Right lobe of liver (tissue), 6 donors: ENCODE results near the gene PKIB. TPM values are rescaled to one million over a fixed set of nuclear protein-coding genes. Genes with fewer than 3 reads are reported as not detected.
A peak's percentile ranks its signal among the peaks of the same experiment; 100 is the strongest.

ENCODE experiments used
- ATAC-seq, 4 donors: fragments of 200-7000 bp; cut with Tn5 transposase; one replicate each; pipeline ENCODE4 v1.9.1; 2020; ENCODE audit warnings: mild to moderate bottlenecking in 4 of 4, moderate library complexity in 4 of 4
- DNase-seq, 3 donors: peaks; one replicate each; pipeline ENCODE4 v3.0.0-alpha.2; 2020
- H3K27ac ChIP-seq, 3 donors: fragments of 200-600 bp; one replicate each; pipeline ENCODE4 v1.8.0; 2022
- H3K27me3 ChIP-seq, 2 donors: fragments of 200-600 bp; one replicate each; pipeline ENCODE4 v1.8.0; 2022
- H3K36me3 ChIP-seq, 4 donors: fragments of 200-600 bp; sonication (generic) in 1 of 4; one replicate each; pipeline versions ENCODE4 v1.5.1 to v1.8.0; 2017 to 2022; ENCODE audit warnings: control low read depth in 1 of 4
- H3K4me1 ChIP-seq, 4 donors: fragments of 200-600 bp; sonication (generic) in 1 of 4; one replicate each; pipeline versions ENCODE4 v1.5.1 to v1.8.0; 2017 to 2022; ENCODE audit warnings: control low read depth in 1 of 4
- H3K4me3 ChIP-seq, 3 donors: fragments of 200-600 bp; one replicate each; pipeline ENCODE4 v1.8.0; 2022
- H3K9me3 ChIP-seq, 4 donors: fragments of 200-600 bp; sonication (generic) in 1 of 4; one replicate each; pipeline versions ENCODE4 v1.5.1 to v1.8.0; 2017 to 2022; ENCODE audit warnings: control low read depth in 1 of 4
- POLR2A ChIP-seq: fragments of 450-650 bp; IDR thresholded peaks from one replicate; pipeline ENCODE4 v1.6.1; 2017; ENCODE audit warnings: antibody characterized with exemption, mild to moderate bottlenecking
- WGBS: methylation state at CpG from one replicate; pipeline ENCODE4 v1.1.6; 2018; ENCODE audit warnings: low coverage, low lambda C conversion rate; ENCODE audit not compliant: insufficient coverage; ENCODE audit errors: missing lambda C conversion rate; 5-methylcytosine and 5-hydroxymethylcytosine counted together
- intact Hi-C, 2 donors: fragments of 100-400 bp; cut with DNase I; formaldehyde crosslinking; loops; one replicate each; pipeline versions ENCODE4 v1.11.2 to v1.14.1; 2022
- total RNA-seq, 6 experiments: library from RNA; depleted of rRNA in 2 of 6; stranded (reverse); fragments of >200 nt in 2 of 6; fragmentation: NEBNext Ultra II Directional in 3 of 6; extraction: Animal tissue kit (Norgen Biotek cat#: 25700) in 3 of 6; gene quantifications; one replicate each; pipeline versions ENCODE4 v1.1.0 to v1.2.4, GENCODE V29; 2016 to 2023
- TF ChIP-seq, protein P1 (sequence below), 4 donors: fragments of 200-600 bp in 3 of 4; fragments of 450-650 bp in 1 of 4; IDR thresholded peaks; one replicate each; pipeline versions ENCODE4 v1.5.1 to v1.8.0; 2016 to 2022; ENCODE audit warnings: antibody characterized with exemption in 4 of 4, mild to moderate bottlenecking in 2 of 4
- donor health status: DM: no; HTN: yes; CAD: no.
- donor health status: DM: no; HTN: no; CAD: no.
- donor health status: DM: no; HTN: no; CAD: no.
- donor health status: DM: no; HTN: yes; CAD: no.
- donor health status: DM: no; HTN: yes; CAD: no.

PKIB gene
- total RNA-seq, 6 experiments from 2014 or later, result 2.4 to 12.1 (median 4.1) TPM

GRCh38 chr6:122604676-122605075, 5.5 kb upstream of the PKIB start:
- intact Hi-C loops, result no loop called here
- Histone ChIP-seq H3K27me3 (no peaks in the 10 kb centered on the region), H3K27ac (no peak overlapping the region), H3K4me3 (no peak overlapping the region), H3K9me3 (no peaks in the 10 kb centered on the region), H3K36me3 (no peaks in the 10 kb centered on the region), H3K4me1 (peaks cover 0 to 3% (median 0%) of the 10 kb centered on the region in 4 donors)
- no peak for DNase-seq
- no peak for TF ChIP-seq POLR2A
- TF ChIP-seq, protein P1, sequence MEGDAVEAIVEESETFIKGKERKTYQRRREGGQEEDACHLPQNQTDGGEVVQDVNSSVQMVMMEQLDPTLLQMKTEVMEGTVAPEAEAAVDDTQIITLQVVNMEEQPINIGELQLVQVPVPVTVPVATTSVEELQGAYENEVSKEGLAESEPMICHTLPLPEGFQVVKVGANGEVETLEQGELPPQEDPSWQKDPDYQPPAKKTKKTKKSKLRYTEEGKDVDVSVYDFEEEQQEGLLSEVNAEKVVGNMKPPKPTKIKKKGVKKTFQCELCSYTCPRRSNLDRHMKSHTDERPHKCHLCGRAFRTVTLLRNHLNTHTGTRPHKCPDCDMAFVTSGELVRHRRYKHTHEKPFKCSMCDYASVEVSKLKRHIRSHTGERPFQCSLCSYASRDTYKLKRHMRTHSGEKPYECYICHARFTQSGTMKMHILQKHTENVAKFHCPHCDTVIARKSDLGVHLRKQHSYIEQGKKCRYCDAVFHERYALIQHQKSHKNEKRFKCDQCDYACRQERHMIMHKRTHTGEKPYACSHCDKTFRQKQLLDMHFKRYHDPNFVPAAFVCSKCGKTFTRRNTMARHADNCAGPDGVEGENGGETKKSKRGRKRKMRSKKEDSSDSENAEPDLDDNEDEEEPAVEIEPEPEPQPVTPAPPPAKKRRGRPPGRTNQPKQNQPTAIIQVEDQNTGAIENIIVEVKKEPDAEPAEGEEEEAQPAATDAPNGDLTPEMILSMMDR (IDR thresholded peaks at IDR 0.05), result no peak
- no peak for ATAC-seq

- peaks cover 0 to 11% (median 0%) of the 10 kb centered on the region in 4 donors for H3K4me1 ChIP-seq
- WGBS, result 0% methylated on average over 24 of the region's 42 CpGs
- H3K36me3 ChIP-seq, result no peaks in the 10 kb centered on the region
- H3K27me3 ChIP-seq, result no peaks in the 10 kb centered on the region
- peak; percentile 77 to 87 (median 80) for ATAC-seq
- intact Hi-C loops, result no loop called here
- TF ChIP-seq POLR2A, result no peak
- TF ChIP-seq, protein P1 (IDR thresholded peaks at IDR 0.05), result peak in 1 of 4 donors; percentile 12
- peak overlapping the region in 2 of 3 donors; percentile 38 to 59 for H3K27ac ChIP-seq
- H3K9me3 ChIP-seq, result no peaks in the 10 kb centered on the region
- DNase-seq, result peak; percentile 64 to 84 (median 82)
- peak overlapping the region; percentile 45 to 60 (median 55) for H3K4me3 ChIP-seq
These were observed 668 bp downstream of the PKIB start for GRCh38 chr6:122610690-122611455.

DNA sequence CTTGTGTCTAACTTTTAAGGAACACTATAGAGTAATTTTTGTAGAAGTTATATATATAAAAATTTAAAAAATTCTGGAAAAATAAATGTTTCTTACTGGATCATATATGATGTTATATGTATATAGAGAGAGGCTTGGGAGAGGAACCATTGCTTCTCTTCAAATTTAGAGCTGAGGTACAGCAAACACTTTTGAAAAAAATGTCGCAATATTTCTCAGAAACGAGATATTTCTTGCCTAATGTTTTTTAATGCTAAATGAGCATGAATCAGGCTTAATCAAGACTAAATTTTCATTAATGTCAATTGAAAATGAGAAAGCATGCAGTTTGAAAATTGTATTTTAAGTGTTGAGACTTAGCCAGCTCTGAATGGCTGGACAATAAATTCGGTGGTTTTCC, 2.6 kb downstream of the PKIB start:
- no peaks in the 10 kb centered on the region for H3K36me3 ChIP-seq
- no peak overlapping the region for H3K27ac ChIP-seq
- WGBS, result 63% methylated on average over 3 of the region's 3 CpGs
- TF ChIP-seq POLR2A, result no peak
- TF ChIP-seq, protein P1 (IDR thresholded peaks at IDR 0.05), result no peak
- intact Hi-C loops, result no loop called here
- ATAC-seq (no peak), DNase-seq (no peak)
- no peak overlapping the region for H3K4me3 ChIP-seq
- peaks cover 0 to 11% (median 0%) of the 10 kb centered on the region in 4 donors for H3K4me1 ChIP-seq
- no peaks in the 10 kb centered on the region for H3K27me3 ChIP-seq
- no peaks in the 10 kb centered on the region for H3K9me3 ChIP-seq

DNA sequence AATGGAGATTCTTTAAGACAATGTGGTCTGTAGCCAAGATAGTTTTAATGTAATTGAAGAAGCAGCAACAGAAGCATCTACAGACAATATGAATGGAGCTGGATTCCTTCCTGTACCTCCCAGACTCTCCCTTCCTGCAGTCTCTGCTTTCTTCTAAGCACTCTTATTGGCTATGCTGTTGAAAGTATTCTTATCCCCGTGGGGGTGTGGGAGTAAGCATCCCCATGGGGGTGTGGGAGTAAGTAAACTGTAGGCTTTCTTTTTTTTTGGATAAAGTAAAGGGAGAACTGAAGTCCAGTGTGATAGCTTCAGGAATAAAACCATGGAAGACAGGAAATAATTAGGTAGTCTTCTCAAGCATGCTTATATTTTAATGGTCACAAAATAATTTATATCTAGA, 4.1 kb downstream of the PKIB start:
- H3K27ac ChIP-seq, result no peak overlapping the region
- peaks cover 0 to 11% (median 0%) of the 10 kb centered on the region in 4 donors for H3K4me1 ChIP-seq
- no peak overlapping the region for H3K4me3 ChIP-seq
- intact Hi-C loops, result no loop called here
- H3K27me3 ChIP-seq, result no peaks in the 10 kb centered on the region
- H3K36me3 ChIP-seq, result no peaks in the 10 kb centered on the region
- DNase-seq (no peak), ATAC-seq (no peak)
- 26% methylated on average over 1 of the region's 1 CpG for WGBS
- H3K9me3 ChIP-seq, result no peaks in the 10 kb centered on the region
- TF ChIP-seq, protein P1 (IDR thresholded peaks at IDR 0.05), result no peak
